Measurements from ENCODE around the gene TMEM150C. TPM values are rescaled to one million over a fixed set of nuclear protein-coding genes. Genes with fewer than 3 reads are reported as not detected.

The TMEM150C gene
- total RNA-seq, 1 experiment from 2014 or later: 2.7 TPM

DNA sequence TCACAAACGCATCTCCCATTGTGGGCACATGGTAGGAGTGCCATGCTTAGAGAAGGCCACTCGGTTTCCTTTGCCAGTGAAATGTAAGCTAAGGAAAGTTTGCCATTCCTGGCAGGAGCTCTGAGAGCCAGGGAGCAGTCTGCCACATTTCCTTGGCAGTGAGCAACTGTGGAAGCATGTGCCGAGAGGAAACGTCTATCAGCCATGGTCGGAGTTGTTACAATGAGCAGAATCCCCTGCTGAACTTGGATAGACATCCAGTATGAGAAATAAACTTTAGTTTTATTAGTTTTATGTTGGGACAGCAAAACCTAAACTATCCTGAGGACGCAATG lies 80.3 kb downstream of the TMEM150C start:
- TF ChIP-seq, protein P1, sequence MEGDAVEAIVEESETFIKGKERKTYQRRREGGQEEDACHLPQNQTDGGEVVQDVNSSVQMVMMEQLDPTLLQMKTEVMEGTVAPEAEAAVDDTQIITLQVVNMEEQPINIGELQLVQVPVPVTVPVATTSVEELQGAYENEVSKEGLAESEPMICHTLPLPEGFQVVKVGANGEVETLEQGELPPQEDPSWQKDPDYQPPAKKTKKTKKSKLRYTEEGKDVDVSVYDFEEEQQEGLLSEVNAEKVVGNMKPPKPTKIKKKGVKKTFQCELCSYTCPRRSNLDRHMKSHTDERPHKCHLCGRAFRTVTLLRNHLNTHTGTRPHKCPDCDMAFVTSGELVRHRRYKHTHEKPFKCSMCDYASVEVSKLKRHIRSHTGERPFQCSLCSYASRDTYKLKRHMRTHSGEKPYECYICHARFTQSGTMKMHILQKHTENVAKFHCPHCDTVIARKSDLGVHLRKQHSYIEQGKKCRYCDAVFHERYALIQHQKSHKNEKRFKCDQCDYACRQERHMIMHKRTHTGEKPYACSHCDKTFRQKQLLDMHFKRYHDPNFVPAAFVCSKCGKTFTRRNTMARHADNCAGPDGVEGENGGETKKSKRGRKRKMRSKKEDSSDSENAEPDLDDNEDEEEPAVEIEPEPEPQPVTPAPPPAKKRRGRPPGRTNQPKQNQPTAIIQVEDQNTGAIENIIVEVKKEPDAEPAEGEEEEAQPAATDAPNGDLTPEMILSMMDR (conservative IDR thresholded peaks at IDR 0.05): no peak
- Mint-ChIP-seq H3K27ac (peak overlapping the region in 1 of 3 experiments; percentile 7; a peak in 1 of 7 replicates), H3K36me3 (ENCODE audit: insufficient read depth in 1 of 3, low read depth in 3 of 3) (peaks cover 0 to 4% (median 0%) of the 10 kb centered on the region in 3 experiments; a peak in 1 of 7 replicates), H3K9me3 (peaks cover 0 to 2% of the 10 kb centered on the region in 2 experiments; a peak in 2 of 5 replicates), H3K4me1 (peaks cover 17 to 19% of the 10 kb centered on the region in 2 experiments), H3K4me3 (no peak overlapping the region), H3K27me3 (ENCODE audit: low read depth) (no peaks in the 10 kb centered on the region)
- Histone ChIP-seq H3K27ac (ENCODE audit: insufficient read length, low read depth, low read length) (no peak overlapping the region), H2AFZ (ENCODE audit: low read length) (no peak overlapping the region), H4K91ac (ENCODE audit: insufficient read length, low read depth, low read length) (no peak overlapping the region), H3T11ph (ENCODE audit: low read length) (no peak overlapping the region), H3K79me1 (ENCODE audit: insufficient read depth, low read depth, low read length, poor library complexity, severe bottlenecking) (no peaks in the 10 kb centered on the region), H4K8ac (replicated peaks; ENCODE audit: insufficient read length, low read depth, low read length) (no peak overlapping the region), H4K5ac (ENCODE audit: insufficient read length, low read depth, low read length) (no peak overlapping the region), H2BK5ac (ENCODE audit: insufficient read length, low read length) (no peak overlapping the region), H3K4me2 (ENCODE audit: insufficient read depth, insufficient read length, low read length) (no peak overlapping the region), H3K23ac (ENCODE audit: insufficient read length, low read depth, low read length) (no peak overlapping the region), H3K56ac (ENCODE audit: insufficient read length, low read depth, low read length) (no peak overlapping the region), H3K79me2 (ENCODE audit: insufficient read depth, low read length) (no peaks in the 10 kb centered on the region), H3K9me3 (ENCODE audit: control insufficient read depth, low read depth, low read length) (no peaks in the 10 kb centered on the region), H3K4ac (ENCODE audit: low read depth, low read length) (no peak overlapping the region), H3K9ac (ENCODE audit: extremely low read depth, insufficient read length, low read length) (no peak overlapping the region), H3K14ac (ENCODE audit: insufficient read depth, low read length) (no peak overlapping the region), H2BK20ac (ENCODE audit: low read depth, low read length, poor library complexity, severe bottlenecking) (no peak overlapping the region), H3K23me2 (ENCODE audit: insufficient read length, low read depth, low read length, poor library complexity, severe bottlenecking) (no peaks in the 10 kb centered on the region), H3K4me1 (ENCODE audit: insufficient read depth, low read length) (no peaks in the 10 kb centered on the region), H2AK5ac (ENCODE audit: insufficient read length, low read length) (no peak overlapping the region), H3K18ac (ENCODE audit: insufficient read length, low read depth, low read length) (no peak overlapping the region), H4K20me1 (ENCODE audit: control insufficient read depth, insufficient read depth, insufficient read length) (no peaks in the 10 kb centered on the region), H2BK120ac (ENCODE audit: low read depth, low read length, poor library complexity, severe bottlenecking) (no peak overlapping the region), H3K27me3 (ENCODE audit: insufficient read depth, low read length) (no peaks in the 10 kb centered on the region), H2BK15ac (ENCODE audit: low read depth, low read length) (no peak overlapping the region), H2BK12ac (ENCODE audit: insufficient read length, low read depth, low read length) (no peak overlapping the region)
- no CpG with 5 or more reads among the region's 6 CpGs for WGBS (ENCODE audit: extremely low coverage, insufficient read length, low lambda C conversion rate)
- no peak for DNase-seq
